ENCODE results near the gene TMCO4.

TMCO4 gene

GRCh38 chr1:19720174-19720573, 79.5 kb downstream of the TMCO4 start:
- DNase-seq (ENCODE audit: low read depth, low spot score) = no peak

GRCh38 chr1:19717467-19717866, 82.2 kb downstream of the TMCO4 start:
- DNase-seq (ENCODE audit: low read depth, low spot score) = no peak

GRCh38 chr1:19715334-19716203, 84.1 kb downstream of the TMCO4 start:
- peak; percentile 84 for DNase-seq (ENCODE audit: low read depth, low spot score)

- no peak for DNase-seq (ENCODE audit: low read depth, low spot score)
Observed at GRCh38 chr1:19712928-19713327, 86.8 kb downstream of the TMCO4 start.

GRCh38 chr1:19710825-19711611, 88.7 kb downstream of the TMCO4 start:
- no peak for DNase-seq (ENCODE audit: low read depth, low spot score)

GRCh38 chr1:19709260-19709793, 90.4 kb downstream of the TMCO4 start:
- DNase-seq (ENCODE audit: low read depth, low spot score) = no peak

GRCh38 chr1:19708567-19709110, 91.1 kb downstream of the TMCO4 start:
- DNase-seq (ENCODE audit: low read depth, low spot score) = no peak

GRCh38 chr1:19706136-19706535, 93.6 kb downstream of the TMCO4 start:
- no peak for DNase-seq (ENCODE audit: low read depth, low spot score)

- DNase-seq (ENCODE audit: low read depth, low spot score) = no peak
Observed at GRCh38 chr1:19705464-19705863, 94.3 kb downstream of the TMCO4 start.

GRCh38 chr1:19704247-19705113, 95.2 kb downstream of the TMCO4 start:
- DNase-seq (ENCODE audit: low read depth, low spot score) = peak; percentile 34

GRCh38 chr1:19703280-19703679, 96.4 kb downstream of the TMCO4 start:
- DNase-seq (ENCODE audit: low read depth, low spot score) = no peak

- DNase-seq (ENCODE audit: low read depth, low spot score) = no peak
Observed at GRCh38 chr1:19700079-19700777, 99.5 kb downstream of the TMCO4 start.

- DNase-seq (ENCODE audit: low read depth, low spot score) = no peak
Observed at GRCh38 chr1:19698181-19698580, 101.5 kb downstream of the TMCO4 start.

GRCh38 chr1:19696820-19697219, 102.9 kb downstream of the TMCO4 start:
- DNase-seq (ENCODE audit: low read depth, low spot score) = no peak

- no peak for DNase-seq (ENCODE audit: low read depth, low spot score)
Observed at GRCh38 chr1:19695772-19696171, 103.9 kb downstream of the TMCO4 start.

GRCh38 chr1:19694298-19694697, 105.4 kb downstream of the TMCO4 start:
- DNase-seq (ENCODE audit: low read depth, low spot score) = no peak

- no peak for DNase-seq (ENCODE audit: low read depth, low spot score)
Observed at GRCh38 chr1:19690342-19690741, 109.4 kb downstream of the TMCO4 start.

- DNase-seq (ENCODE audit: low read depth, low spot score) = no peak
Observed at GRCh38 chr1:19689856-19690255, 109.9 kb downstream of the TMCO4 start.

- no peak for DNase-seq (ENCODE audit: low read depth, low spot score)
Observed at GRCh38 chr1:19689085-19689757, 110.5 kb downstream of the TMCO4 start.
